Endothelial cell of hepatic sinusoid (primary cell): ENCODE data around the gene PCSK7.
"Not testable (repeated sequence)": the region's sequence is repeated elsewhere in the genome, so short reads cannot be mapped to it uniquely, and the experiment has no call there.

Experiments
- in situ Hi-C: cut with HindIII; loops from 2 replicates; pipeline ENCODE4 v1.10.0; 2017; ENCODE audit warnings: low sequenced_read_pairs

Gene PCSK7

GRCh38 chr11:117217141-117218084, 14.5 kb downstream of the PCSK7 start:
- in situ Hi-C loops: no loop called here

GRCh38 chr11:117214404-117215110, 17.3 kb downstream of the PCSK7 start:
- in situ Hi-C loops: no loop called here

- in situ Hi-C loops: no loop called here
Measured at GRCh38 chr11:117212697-117213355, 19.0 kb downstream of the PCSK7 start.

GRCh38 chr11:117210620-117211019, 21.3 kb downstream of the PCSK7 start:
- in situ Hi-C loops: no loop called here

- in situ Hi-C loops: not testable (repeated sequence)
Measured at GRCh38 chr11:117209351-117210125, 22.3 kb downstream of the PCSK7 start.

- in situ Hi-C loops: not testable (repeated sequence)
Measured at GRCh38 chr11:117208710-117209109, 23.2 kb downstream of the PCSK7 start.

GRCh38 chr11:117207481-117207880, 24.4 kb downstream of the PCSK7 start:
- in situ Hi-C loops: not testable (repeated sequence)

- in situ Hi-C loops: not testable (repeated sequence)
Measured at GRCh38 chr11:117206859-117207258, 25.0 kb downstream of the PCSK7 start.

- in situ Hi-C loops: not testable (repeated sequence)
Measured at GRCh38 chr11:117206111-117206510, 25.8 kb downstream of the PCSK7 start.

- in situ Hi-C loops: no loop called here
Measured at GRCh38 chr11:117205211-117205818, 26.6 kb downstream of the PCSK7 start.

- in situ Hi-C loops: loop anchor here (5.0 kb wide), 1 partner anchor 77 kb away; no protein-coding TSS in a partner anchor
Measured at GRCh38 chr11:117204283-117205080, 27.4 kb downstream of the PCSK7 start.

- in situ Hi-C loops: loop anchor here (5.0 kb wide), 1 partner anchor 76 kb away; no protein-coding TSS in a partner anchor
Measured at GRCh38 chr11:117203069-117203407, 28.8 kb downstream of the PCSK7 start.

- in situ Hi-C loops: loop anchor here (5.0 kb wide), 1 partner anchor 75 kb away; no protein-coding TSS in a partner anchor
Measured at GRCh38 chr11:117202386-117203068, 29.3 kb downstream of the PCSK7 start.

GRCh38 chr11:117201658-117202305, 30.1 kb downstream of the PCSK7 start:
- in situ Hi-C loops: loop anchor here (5.0 kb wide), 1 partner anchor 74 kb away; no protein-coding TSS in a partner anchor

GRCh38 chr11:117200813-117201657, 30.8 kb downstream of the PCSK7 start:
- in situ Hi-C loops: loop anchor here (5.0 kb wide), 1 partner anchor 74 kb away; no protein-coding TSS in a partner anchor

- in situ Hi-C loops: loop anchor here (5.0 kb wide), 1 partner anchor 73 kb away; no protein-coding TSS in a partner anchor
Measured at GRCh38 chr11:117199916-117200812, 31.7 kb downstream of the PCSK7 start.
